H1 (cell line): ENCODE data around the gene SAG. TPM values are rescaled to one million over a fixed set of nuclear protein-coding genes. Genes with fewer than 3 reads are reported as not detected.

Experiments
- CTCF ChIA-PET: fragments of 300-600 bp; sonication (Branson Sonifier 250); formaldehyde crosslinking; loops from one replicate; lab custom pipeline; 2021; ENCODE audit not compliant: partially characterized antibody; lab: Charles Lee
- POLR2A ChIA-PET: fragments of 300-600 bp; sonication (Branson Sonifier 250); formaldehyde crosslinking; loops from one replicate; lab custom pipeline; 2021; ENCODE audit warnings: inconsistent platforms; ENCODE audit not compliant: partially characterized antibody; lab: Charles Lee
- DNase-seq, 2 experiments: peaks; one replicate each; pipeline versions ENCODE4 v3.0.0 to v3.0.0-alpha.2; 2010 to 2022; ENCODE audit warnings: low spot score in 2 of 2, low read depth in 1 of 2, mixed read lengths in 1 of 2
- FAIRE-seq: peaks from 2 replicates; lab custom pipeline; 2011; peaks lifted over from hg19 to GRCh38; lab: Jason Lieb, UNC
- H2AFZ ChIP-seq: 2 replicates; pipeline ENCODE4 v1.8.1; 2012; ENCODE audit warnings: low read length, inconsistent platforms
- H2AK5ac ChIP-seq: 2 replicates; pipeline ENCODE4 v1.6.1; 2013; ENCODE audit warnings: low read depth, low read length
- H2BK120ac ChIP-seq: replicated peaks from 2 replicates; pipeline ENCODE3; 2013; ENCODE audit warnings: low read depth, low read length, inconsistent platforms
- H2BK12ac ChIP-seq: 2 replicates; pipeline ENCODE4 v1.6.1; 2013; ENCODE audit warnings: low read depth, low read length
- H2BK15ac ChIP-seq: 2 replicates; pipeline ENCODE4 v1.6.1; 2013; ENCODE audit warnings: low read length
- H2BK20ac ChIP-seq: 2 replicates; pipeline ENCODE4 v1.6.1; 2013; ENCODE audit warnings: low read length
- H2BK5ac ChIP-seq: 2 replicates; pipeline ENCODE4 v1.6.1; 2013; ENCODE audit warnings: low read depth, low read length
- H3K14ac ChIP-seq: 2 replicates; pipeline ENCODE4 v1.6.1; 2013; ENCODE audit warnings: inconsistent platforms; ENCODE audit not compliant: insufficient read length
- H3K18ac ChIP-seq: 2 replicates; pipeline ENCODE4 v1.6.1; 2013; ENCODE audit warnings: low read length; ENCODE audit errors: extremely low read depth
- H3K23ac ChIP-seq: 2 replicates; pipeline ENCODE4 v1.6.1; 2013; ENCODE audit warnings: inconsistent platforms; ENCODE audit not compliant: insufficient read length
- H3K23me2 ChIP-seq: 2 replicates; pipeline ENCODE4 v1.6.1; 2013; ENCODE audit warnings: low read depth, low read length
- H3K27ac ChIP-seq: 2 replicates; pipeline ENCODE4 v1.6.1; 2011; ENCODE audit warnings: low read depth, low read length, inconsistent platforms
- H3K27me3 ChIP-seq, 4 experiments: replicated peaks in 1 of 4; 1 replicate in 1 of 4; 2 replicates in 3 of 4; pipeline versions ENCODE4 v1.6.1 to v1.8.1; 2011 to 2013; ENCODE audit warnings: low read length in 3 of 4, mild to moderate bottlenecking in 3 of 4, inconsistent platforms in 2 of 4, mixed read lengths in 2 of 4, moderate library complexity in 1 of 4; ENCODE audit not compliant: control insufficient read depth in 3 of 4, insufficient read depth in 3 of 4; ENCODE audit errors: extremely low read depth in 1 of 4
- H3K36me3 ChIP-seq, 4 experiments: 2 replicates each; pipeline versions ENCODE4 v1.6.1 to v1.8.1; 2011 to 2013; ENCODE audit warnings: mild to moderate bottlenecking in 4 of 4, low read length in 3 of 4, moderate library complexity in 2 of 4, control low read depth in 1 of 4, inconsistent platforms in 1 of 4; ENCODE audit not compliant: insufficient read depth in 4 of 4, control insufficient read depth in 2 of 4
- H3K4ac ChIP-seq: replicated peaks from 2 replicates; pipeline ENCODE3; 2013; ENCODE audit warnings: low read length, low read depth, mixed read lengths, inconsistent platforms; ENCODE audit not compliant: insufficient read length
- H3K4me1 ChIP-seq, 4 experiments: replicated peaks in 1 of 4; 1 replicate in 1 of 4; 2 replicates in 3 of 4; pipeline versions ENCODE4 v1.6.1 to v1.8.1; 2011 to 2013; ENCODE audit warnings: low read length in 3 of 4, inconsistent platforms in 2 of 4, mixed read lengths in 1 of 4; ENCODE audit not compliant: insufficient read depth in 4 of 4, control insufficient read depth in 3 of 4
- H3K4me2 ChIP-seq, 2 experiments: 2 replicates each; pipeline versions ENCODE4 v1.6.1 to v1.8.1; 2011 to 2013; ENCODE audit warnings: low read depth in 2 of 2, low read length in 2 of 2, control low read depth in 1 of 2, inconsistent platforms in 1 of 2, mild to moderate bottlenecking in 1 of 2; ENCODE audit not compliant: insufficient read depth in 1 of 2
- H3K4me3 ChIP-seq, 4 experiments: fragments of 200-600, 300-600 bp in 1 of 4; sonication (generic), shearing (Covaris generic), sonication (Bioruptor Twin) in 1 of 4; 2 replicates each; pipeline versions ENCODE4 v1.5.1 to v1.8.1; 2011 to 2016; ENCODE audit warnings: low read length in 4 of 4, low read depth in 3 of 4, control low read depth in 2 of 4, inconsistent platforms in 2 of 4, mild to moderate bottlenecking in 2 of 4, mixed read lengths in 1 of 4, moderate library complexity in 1 of 4; ENCODE audit not compliant: insufficient read depth in 2 of 4; ENCODE audit errors: extremely low read depth in 1 of 4
- H3K56ac ChIP-seq: replicated peaks from 2 replicates; pipeline ENCODE3; 2013; ENCODE audit warnings: low read depth, mild to moderate bottlenecking, mixed read lengths, low read length, inconsistent platforms; ENCODE audit not compliant: insufficient read length
- H3K79me1 ChIP-seq: 2 replicates; pipeline ENCODE4 v1.6.1; 2013; ENCODE audit warnings: low read depth, low read length, control low read depth
- H3K79me2 ChIP-seq, 2 experiments: 2 replicates each; pipeline versions ENCODE4 v1.6.1 to v1.8.1; 2012 to 2013; ENCODE audit warnings: low read length in 2 of 2, mild to moderate bottlenecking in 2 of 2, inconsistent platforms in 1 of 2; ENCODE audit not compliant: insufficient read depth in 2 of 2, control insufficient read depth in 1 of 2
- H3K9ac ChIP-seq, 4 experiments: replicated peaks in 1 of 4; 1 replicate in 1 of 4; 2 replicates in 3 of 4; pipeline versions ENCODE4 v1.6.1 to v1.8.1; 2011 to 2013; ENCODE audit warnings: low read depth in 3 of 4, low read length in 3 of 4, control low read depth in 2 of 4, mild to moderate bottlenecking in 2 of 4, moderate library complexity in 2 of 4, inconsistent platforms in 1 of 4; ENCODE audit errors: extremely low read depth in 1 of 4
- H3K9me3 ChIP-seq, 2 experiments: 2 replicates each; pipeline versions ENCODE4 v1.6.1 to v1.8.1; 2012 to 2013; ENCODE audit warnings: mild to moderate bottlenecking in 2 of 2, moderate library complexity in 2 of 2, control low read depth in 1 of 2, inconsistent platforms in 1 of 2, low read depth in 1 of 2, low read length in 1 of 2, mixed read lengths in 1 of 2; ENCODE audit not compliant: insufficient read depth in 2 of 2
- H4K20me1 ChIP-seq, 2 experiments: replicated peaks in 1 of 2; 2 replicates each; pipeline versions ENCODE3 to v1.8.1; 2011 to 2013; ENCODE audit warnings: inconsistent platforms in 2 of 2, low read length in 2 of 2, mild to moderate bottlenecking in 1 of 2; ENCODE audit not compliant: insufficient read depth in 2 of 2, control insufficient read depth in 1 of 2
- H4K5ac ChIP-seq: 2 replicates; pipeline ENCODE4 v1.6.1; 2013; ENCODE audit warnings: low read length, low read depth, mixed read lengths, inconsistent platforms; ENCODE audit not compliant: insufficient read length
- H4K8ac ChIP-seq: 2 replicates; pipeline ENCODE4 v1.8.0; 2013; ENCODE audit warnings: mild to moderate bottlenecking, moderate library complexity, low read length, inconsistent platforms; ENCODE audit not compliant: insufficient read depth; ENCODE audit errors: extremely low read depth
- H4K91ac ChIP-seq: replicated peaks from 2 replicates; pipeline ENCODE3; 2013; ENCODE audit warnings: low read length, mixed read lengths, inconsistent platforms; ENCODE audit not compliant: insufficient read length
- HDAC2 ChIP-seq, 2 experiments: fragments of 300-600 bp in 1 of 2; sonication (generic) in 1 of 2; IDR thresholded peaks; 2 replicates each; pipeline ENCODE4 v1.6.1; 2011 to 2012; ENCODE audit warnings: low read depth in 2 of 2, low read length in 2 of 2, mild to moderate bottlenecking in 2 of 2, moderate library complexity in 2 of 2, borderline replicate concordance in 1 of 2, inconsistent platforms in 1 of 2
- KDM5A ChIP-seq: fragments of 200-600 bp; IDR thresholded peaks from 2 replicates; pipeline ENCODE4 v1.7.1; 2012; ENCODE audit warnings: mild to moderate bottlenecking, low read length, inconsistent platforms, mixed read lengths
- WGBS, 2 experiments: shearing (Covaris generic) in 1 of 2; methylation state at CpG; one replicate each; pipeline versions ENCODE4 v1.1.6 to v1.1.7; 2013 to 2015; ENCODE audit warnings: low lambda C conversion rate in 2 of 2, mixed read lengths in 2 of 2, inconsistent platforms in 1 of 2, low coverage in 1 of 2, missing lambda C conversion rate in 1 of 2; ENCODE audit not compliant: insufficient replicate concordance in 2 of 2, insufficient coverage in 1 of 2, insufficient read length in 1 of 2; ENCODE audit errors: extremely low coverage in 1 of 2, missing lambda C conversion rate in 1 of 2; 5-methylcytosine and 5-hydroxymethylcytosine counted together
- polyA plus RNA-seq, 7 experiments: library from polyadenylated mRNA; depleted of rRNA in 3 of 7; stranded (reverse) in 5 of 7; unstranded in 2 of 7; fragments of >200 nt in 5 of 7; fragments of 200-250 nt in 2 of 7; gene quantifications; 1 replicate in 5 of 7; 2 replicates in 1 of 7; 4 replicates in 1 of 7; pipeline versions ENCODE4 v1.2.1 to v1.2.3, GENCODE V29; 2011 to 2013; ENCODE audit warnings: missing spikeins in 2 of 7, mixed read lengths in 2 of 7
- total RNA-seq: library from RNA; stranded (reverse); fragmentation: NEBNext Ultra II Directional; extraction: Animal tissue kit (Norgen Biotek cat#: 25700); gene quantifications from 2 replicates; pipeline ENCODE4 v1.2.1, GENCODE V29; 2021

Gene SAG
- total and polyA plus RNA-seq, 2 of the 8 experiments (the other 6 are each of a cell fraction or from before 2014, with no cell fraction given), result not detected

GRCh38 chr2:233288663-233289062, 19.0 kb upstream of the SAG start:
- H3K9ac ChIP-seq, result no peak overlapping the region
- CTCF ChIA-PET, result interaction anchor here (1.2 to 1.3 kb wide), 3 partner anchors 52 to 159 kb away, joined by 3 read pairs; no protein-coding TSS in a partner anchor
- H3K4ac ChIP-seq, result no peak overlapping the region
- FAIRE-seq (no peak), DNase-seq (no peak)
- H2AFZ ChIP-seq, result no peak overlapping the region
- H2AK5ac ChIP-seq, result no peak overlapping the region
- no peak overlapping the region for H4K8ac ChIP-seq
- H3K18ac ChIP-seq, result no peak overlapping the region
- H3K27me3 ChIP-seq, result no peaks in the 10 kb centered on the region
- no peak overlapping the region for H3K4me3 ChIP-seq
- H3K79me2 ChIP-seq, result peaks cover 0 to 3% of the 10 kb centered on the region in 2 experiments; a peak in 1 of 4 replicates
- H2BK15ac ChIP-seq, result no peak overlapping the region
- no peak overlapping the region for H2BK5ac ChIP-seq
- H2BK12ac ChIP-seq, result no peak overlapping the region
- H3K56ac ChIP-seq, result no peak overlapping the region
- H3K23me2 ChIP-seq, result no peaks in the 10 kb centered on the region
- H3K23ac ChIP-seq, result no peak overlapping the region
- no peak overlapping the region for H3K14ac ChIP-seq
- no peak overlapping the region for H4K91ac ChIP-seq
- POLR2A ChIA-PET, result interaction anchor here (0.6 to 2.7 kb wide), 2 partner anchors 8 to 1576 kb away, joined by 3 to 9 read pairs; no protein-coding TSS in a partner anchor
- H2BK120ac ChIP-seq, result no peak overlapping the region
- TF ChIP-seq KDM5A (no peak), HDAC2 (IDR thresholded peaks at IDR 0.05; ENCODE audit: borderline replicate concordance in 1 of 2, low read depth in 2 of 2, low read length in 2 of 2) (no peak)
- no peak overlapping the region for H3K4me2 ChIP-seq
- peaks cover 4 to 8% of the 10 kb centered on the region in 2 experiments for H4K20me1 ChIP-seq
- H2BK20ac ChIP-seq, result no peak overlapping the region
- H3K4me1 ChIP-seq, result no peaks in the 10 kb centered on the region
- H4K5ac ChIP-seq, result no peak overlapping the region
- H3K27ac ChIP-seq, result no peak overlapping the region
- no peaks in the 10 kb centered on the region for H3K9me3 ChIP-seq
- peaks cover 38 to 77% (median 64%) of the 10 kb centered on the region in 4 experiments for H3K36me3 ChIP-seq
- 89% methylated on average over 5 of the region's 5 CpGs; no CpG with 5 or more reads in 1 of the 2 experiments for WGBS, 2 experiments
- no peaks in the 10 kb centered on the region for H3K79me1 ChIP-seq
